Activated T-helper 1 cell treated with Interleukin-2 at 50 U/mL for 16 hours (primary cell): ENCODE data around the gene SATB2.

ENCODE experiments used
- DNase-seq: peaks from one replicate; pipeline ENCODE4 v3.0.0-alpha.2; 2020; ENCODE audit warnings: low read depth

Gene SATB2

DNA sequence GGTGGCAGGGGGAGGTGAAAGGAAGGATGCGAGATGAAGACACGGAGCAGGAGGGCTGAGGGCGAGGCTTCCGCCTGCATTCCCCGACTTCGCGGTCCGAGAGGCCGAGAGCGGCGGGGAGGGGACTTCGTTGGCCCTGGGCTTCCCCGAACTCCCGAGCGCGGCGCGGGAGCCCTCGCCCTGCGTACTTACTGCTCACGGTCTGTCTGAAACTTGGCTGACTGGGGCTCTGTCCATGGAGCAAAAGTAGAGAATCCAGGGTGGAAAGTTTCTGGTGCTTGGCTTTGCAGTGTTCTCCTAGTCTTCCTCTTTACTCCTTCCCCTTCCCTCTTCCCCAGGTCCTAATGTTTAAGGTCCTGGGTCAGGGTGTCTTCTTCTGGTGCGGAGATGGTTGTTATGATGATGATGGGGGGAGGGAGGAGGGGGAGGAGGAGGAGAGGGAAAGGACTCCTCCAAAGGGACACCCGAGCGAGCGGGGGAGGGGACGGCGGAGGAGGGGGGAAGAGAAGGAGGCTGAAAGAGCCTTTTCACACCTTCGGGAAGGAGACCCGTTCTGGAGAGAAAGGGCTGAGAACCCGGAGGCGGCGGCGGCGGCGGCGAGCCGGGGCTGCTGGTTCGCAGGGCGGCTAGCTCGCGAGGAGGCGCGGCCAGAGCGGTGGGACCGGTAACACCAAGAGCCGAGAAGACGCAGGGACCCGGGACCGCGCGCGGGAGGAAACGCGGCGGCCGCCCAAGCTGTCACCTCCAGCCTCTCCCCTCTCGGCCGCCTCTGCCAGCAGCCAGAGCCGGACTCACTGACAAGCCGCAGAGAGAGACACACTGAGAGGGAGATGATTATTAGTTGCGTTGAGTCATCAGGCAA, at the start of gene SATB2:
TSS of gene SATB2 (minus strand) at position 793 of the 862 bp plus-strand sequence. CDS start 1,902 bp downstream, outside the sequence.
- DNase-seq, result no peak

DNA sequence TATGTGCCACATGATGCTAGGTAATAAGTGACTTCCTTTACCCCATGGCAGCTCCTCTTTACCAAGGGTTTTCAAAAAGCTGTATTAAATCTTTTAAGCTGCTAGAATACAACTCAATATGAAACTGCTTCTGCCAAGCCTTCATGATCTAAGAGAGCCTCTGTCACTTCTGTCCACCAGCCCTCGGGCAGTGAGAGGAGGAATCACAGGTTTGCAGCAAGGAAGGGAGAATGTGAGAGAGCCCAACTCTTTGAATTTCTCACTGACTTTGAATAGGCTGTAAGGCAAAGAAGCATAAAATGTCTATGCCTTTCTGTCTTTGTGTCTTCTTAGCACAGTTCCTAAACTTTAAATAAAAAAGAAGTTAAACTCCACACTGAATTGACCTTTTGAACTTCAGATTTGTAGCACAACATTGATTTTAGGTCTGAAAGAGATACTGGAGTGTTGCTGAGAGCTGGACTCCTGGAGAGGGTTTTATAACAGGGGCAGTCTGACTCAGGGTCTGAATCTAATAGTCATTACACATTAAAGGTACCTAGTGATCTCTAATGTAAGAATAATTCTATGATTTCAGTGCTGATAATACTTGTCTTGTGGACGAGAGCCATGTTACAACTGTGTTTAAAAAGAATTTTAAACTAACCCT, 48.1 kb upstream of the SATB2 start:
- DNase-seq, result no peak

DNA sequence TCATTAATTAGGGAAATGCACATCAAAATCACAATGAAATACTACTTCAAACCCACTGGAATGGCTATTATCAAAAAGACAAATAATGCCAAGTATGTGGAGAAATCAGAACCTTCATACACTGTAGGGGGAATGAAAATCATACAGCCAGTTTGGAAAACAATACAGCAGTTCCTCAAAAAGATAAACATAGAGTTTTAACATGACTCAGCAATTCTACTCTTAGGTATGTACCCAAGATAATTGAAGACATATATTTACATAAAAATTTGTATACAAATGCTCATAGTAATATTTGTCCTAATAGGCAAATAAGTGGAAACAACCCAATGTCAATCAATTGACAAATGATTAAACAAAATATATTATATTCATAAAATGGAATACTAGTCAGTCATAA, 45.4 kb upstream of the SATB2 start:
- no peak for DNase-seq

DNA sequence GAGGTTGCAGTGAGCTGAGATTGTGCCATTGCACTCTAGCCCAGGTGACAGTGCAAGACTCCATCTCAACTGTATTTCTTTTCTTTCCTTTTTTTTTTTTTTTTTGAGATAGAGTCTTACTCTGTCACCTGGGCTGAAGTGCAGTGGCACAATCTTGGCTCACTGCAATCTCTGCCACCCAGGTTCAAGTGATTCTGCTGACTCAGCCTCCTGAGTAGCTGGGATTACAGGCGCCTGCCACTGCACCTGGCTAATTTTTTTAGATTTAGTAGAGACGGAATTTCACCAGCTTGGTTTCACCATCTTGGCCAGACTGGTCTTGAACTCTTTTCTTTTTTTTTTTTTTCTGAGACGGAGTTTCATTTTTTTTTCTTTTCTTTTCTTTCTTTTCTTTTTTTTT, 41.3 kb upstream of the SATB2 start:
- DNase-seq, result no peak

DNA sequence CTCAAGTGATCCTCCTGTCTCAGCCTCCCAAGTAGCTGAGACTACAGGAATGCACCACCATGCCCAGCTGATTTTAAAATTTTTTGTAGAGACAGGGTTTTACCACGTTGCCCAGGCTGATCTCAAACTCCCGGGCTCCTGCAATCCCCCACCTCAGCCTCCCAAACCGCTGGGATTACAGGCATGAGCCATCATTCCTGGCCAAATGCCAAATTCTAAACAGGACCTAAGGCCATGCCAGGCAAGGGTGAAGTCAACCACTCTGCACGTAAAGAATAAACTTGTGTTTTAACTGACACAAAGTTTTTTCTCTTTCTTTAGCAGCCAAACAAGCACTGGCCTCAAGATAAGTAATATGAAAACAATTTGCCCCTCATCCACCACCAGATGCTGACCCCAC, 37.4 kb upstream of the SATB2 start:
- no peak for DNase-seq

DNA sequence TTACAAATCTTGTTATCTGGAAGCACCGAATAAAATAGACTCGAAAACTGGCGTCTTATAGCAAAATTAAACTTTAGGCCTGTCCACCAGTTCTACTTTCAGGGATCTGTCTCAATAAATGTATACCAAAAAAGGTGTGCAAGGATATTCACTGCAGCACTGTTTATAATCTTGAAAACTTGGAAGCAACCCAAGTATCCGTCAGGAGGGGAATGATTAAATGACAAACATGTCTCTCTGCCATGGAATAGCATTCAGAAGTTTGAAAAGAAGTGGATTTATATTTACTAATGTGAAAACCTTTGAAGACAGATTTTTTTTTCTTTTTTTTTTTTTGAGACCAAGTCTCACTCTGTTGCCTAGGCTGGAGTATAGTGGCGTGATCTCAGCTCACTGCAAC, 32.3 kb upstream of the SATB2 start:
- no peak for DNase-seq

DNA sequence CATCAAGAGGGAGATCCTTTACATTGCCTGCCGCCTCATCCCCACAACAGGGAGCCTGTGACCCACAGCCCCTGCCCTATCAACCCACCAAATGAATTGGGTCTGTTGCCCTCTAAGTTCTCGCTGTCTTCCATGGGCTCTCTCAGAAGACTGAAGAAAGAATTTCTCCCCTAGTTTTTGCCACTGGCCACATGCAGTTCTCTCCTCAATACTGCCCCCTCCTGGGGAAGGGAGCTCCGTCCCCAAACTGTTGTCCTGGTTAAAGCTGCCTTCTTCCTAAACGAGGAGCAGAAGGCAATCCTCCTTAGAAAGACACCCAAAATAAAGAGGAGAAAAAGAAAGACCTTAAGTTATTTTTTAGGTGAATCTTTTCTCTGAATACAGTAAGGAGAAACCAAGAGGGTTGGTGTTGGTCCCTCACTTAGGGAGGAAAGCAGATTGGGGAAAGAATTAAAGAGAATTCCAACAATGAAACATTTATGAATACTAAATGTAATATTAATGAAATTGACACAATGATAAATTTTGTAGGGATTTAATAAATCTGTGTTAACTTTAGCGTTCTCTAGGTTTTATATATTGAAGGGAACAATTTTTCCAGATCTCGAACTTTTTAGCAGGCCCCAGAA, 31.1 kb upstream of the SATB2 start:
- no peak for DNase-seq

DNA sequence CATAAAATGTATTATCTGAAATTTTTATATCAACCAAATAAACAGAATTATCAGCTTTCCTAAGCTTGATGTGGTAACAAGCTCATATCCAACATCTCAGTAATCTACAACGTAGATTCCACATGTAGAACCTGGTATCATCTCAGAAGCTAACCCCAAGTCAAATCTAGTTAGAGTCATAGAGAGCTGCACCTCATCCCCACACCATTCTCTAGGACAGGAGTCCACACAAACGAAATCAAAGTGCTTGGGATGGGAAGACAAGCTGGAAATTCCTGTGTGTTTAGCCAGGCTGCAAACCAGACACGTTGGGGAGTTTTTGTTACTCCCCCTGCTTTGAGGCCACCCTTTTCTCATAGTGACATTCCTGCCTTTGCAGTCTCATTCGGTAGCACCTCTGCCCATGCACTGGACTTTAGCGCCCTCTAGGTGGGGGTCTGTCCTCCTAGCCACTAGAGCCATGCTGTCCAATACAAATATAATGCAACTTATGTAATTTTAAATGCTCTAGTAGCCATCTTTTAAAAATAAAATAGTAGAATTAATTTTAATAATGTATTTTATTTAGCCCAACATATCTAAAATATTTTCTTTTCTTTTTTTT, 28.1 kb upstream of the SATB2 start:
- DNase-seq, result no peak

DNA sequence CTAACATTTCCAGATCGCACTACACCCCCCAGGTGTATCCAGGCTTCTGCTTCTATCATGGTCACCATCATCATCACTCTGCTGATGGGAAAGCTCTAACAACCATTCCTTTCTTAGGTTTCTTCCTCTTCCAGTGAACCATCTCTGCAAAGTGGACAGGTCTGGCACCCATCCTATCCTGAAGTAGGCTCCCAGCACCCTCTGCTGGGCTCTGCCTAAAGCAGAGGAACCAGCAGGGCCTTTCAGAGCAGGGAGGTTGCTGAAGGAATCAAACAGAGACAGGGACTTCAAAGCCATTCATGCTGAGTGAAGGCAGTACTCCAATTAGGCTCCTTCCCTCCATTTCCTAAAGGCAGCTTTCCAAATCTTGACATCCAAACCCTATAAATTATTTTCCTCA, 27.2 kb upstream of the SATB2 start:
- DNase-seq, result no peak

DNA sequence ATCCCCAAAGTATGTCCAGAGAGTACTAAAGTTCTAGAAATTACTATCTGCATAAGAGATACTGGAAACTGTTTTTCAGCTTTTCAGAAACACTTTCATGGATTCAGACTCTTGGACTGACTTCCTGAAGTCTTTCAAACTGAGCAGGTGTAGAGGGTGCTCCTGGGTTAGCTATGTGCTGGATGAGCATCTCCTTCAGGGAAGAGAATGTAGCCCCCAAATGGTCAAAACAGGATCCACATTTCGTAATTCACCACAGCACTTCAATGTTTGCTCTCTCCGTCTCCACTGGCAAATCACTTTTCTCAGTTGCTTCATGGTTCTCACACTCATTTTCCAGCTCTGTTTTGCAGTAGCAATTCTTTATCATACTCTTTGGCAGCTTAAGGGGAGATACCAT, 23.2 kb upstream of the SATB2 start:
- no peak for DNase-seq

DNA sequence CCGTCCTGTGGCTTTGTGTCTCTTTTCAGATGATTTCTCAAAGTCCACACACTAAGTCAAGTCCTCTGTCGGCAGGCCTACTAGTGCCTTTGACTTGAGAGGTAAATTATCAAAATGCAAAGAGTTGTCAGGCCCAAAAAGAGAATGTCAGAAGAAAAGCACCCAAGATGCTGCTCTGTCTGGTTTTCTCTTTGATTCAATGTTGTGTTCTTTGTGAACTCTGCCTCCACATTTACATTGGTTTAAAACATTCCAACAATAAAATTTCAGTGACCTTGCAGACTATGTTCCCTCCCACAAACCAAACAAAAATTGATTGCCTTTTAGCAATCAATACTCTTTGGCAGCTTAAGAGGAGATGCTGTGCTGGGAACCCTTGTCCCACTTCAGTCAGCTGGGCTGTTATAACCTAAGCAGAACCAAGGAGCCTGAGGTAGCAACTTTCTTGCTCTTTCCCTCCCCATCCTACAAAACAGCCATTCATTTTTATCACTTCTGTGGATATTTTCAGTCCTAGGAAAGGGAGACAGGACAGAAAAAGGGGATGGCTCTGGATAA, 19.6 kb upstream of the SATB2 start:
- DNase-seq, result no peak

DNA sequence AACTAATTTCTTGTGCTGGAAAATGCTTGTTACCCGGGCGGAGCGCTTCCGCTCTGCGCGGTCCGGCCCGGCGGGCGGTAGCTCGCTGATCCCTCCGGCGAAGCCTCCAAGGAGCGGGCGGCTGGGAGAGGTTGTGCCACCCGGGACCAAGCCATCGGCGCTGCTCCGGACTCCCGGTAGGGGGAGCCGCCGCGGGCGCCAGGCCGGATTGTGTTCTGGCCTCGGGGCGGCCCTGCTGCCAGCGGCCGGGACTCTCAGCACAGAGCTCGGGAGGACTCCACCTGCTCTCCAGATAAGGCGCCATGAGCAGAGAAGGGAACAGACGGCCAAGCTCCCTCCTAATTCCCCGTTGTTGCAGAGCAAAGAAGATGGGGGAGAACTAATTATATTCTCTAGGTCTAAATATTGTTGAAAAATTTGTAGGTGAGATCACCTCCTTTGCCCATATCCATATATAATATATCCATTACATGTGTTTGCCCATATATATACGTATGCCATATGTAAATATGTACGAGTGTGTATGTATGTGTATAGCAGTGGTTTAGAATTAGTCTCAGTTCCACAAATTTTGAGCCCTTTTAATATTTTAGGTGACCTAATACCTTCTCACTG, 13.8 kb upstream of the SATB2 start:
- DNase-seq, result no peak

DNA sequence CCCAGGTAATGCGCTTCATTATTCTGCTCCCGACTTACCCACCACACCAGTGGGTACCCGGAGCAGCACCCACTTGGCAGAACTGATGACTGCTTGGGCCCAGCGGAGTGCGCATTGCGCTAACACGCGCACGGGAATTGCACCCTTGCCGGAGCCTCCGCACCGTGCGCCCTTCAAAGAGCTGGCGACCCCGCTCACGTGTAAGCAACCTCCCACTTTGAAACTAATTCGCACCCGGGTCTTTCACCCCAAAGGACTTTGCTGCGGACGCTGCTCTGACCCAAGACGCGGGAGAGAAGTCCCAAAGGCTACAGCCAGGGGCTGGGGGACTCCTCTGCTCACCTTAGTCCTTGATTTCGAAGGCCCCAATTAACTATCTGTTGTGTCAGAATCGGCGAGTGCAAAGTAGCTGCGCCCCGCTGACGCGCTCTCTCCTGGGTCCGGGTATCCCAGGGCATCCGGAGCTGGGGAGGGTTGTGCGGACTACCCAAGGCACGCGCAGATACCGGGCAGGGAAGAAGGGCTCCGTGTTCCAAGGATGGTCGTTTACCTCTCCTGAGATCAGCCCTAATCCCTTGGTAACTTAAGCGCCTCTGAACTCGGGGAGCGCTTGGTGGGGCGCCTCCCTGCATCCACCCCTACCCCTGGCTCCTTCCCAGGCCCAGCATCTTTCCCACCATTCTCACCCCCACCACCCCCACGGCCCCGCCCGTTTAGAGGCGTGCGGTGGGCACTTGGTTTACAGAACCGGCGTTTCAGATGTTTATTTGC, 13.1 kb upstream of the SATB2 start:
- DNase-seq, result no peak

DNA sequence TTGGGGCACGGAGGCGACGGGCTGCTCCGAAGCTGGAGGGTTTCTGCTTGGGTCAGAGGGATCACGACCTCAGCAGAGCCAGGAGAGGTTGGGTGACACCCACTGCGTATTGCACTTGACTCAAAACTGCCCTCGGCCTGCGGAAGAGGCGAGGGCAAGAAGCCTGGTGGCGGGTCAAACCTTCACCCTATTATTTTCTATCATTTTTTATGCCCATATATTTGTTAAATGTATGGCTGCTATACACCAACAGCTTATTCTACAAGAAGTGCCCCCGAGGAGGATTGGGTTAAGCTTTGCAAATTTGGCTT, 12.6 kb upstream of the SATB2 start:
- DNase-seq, result no peak

DNA sequence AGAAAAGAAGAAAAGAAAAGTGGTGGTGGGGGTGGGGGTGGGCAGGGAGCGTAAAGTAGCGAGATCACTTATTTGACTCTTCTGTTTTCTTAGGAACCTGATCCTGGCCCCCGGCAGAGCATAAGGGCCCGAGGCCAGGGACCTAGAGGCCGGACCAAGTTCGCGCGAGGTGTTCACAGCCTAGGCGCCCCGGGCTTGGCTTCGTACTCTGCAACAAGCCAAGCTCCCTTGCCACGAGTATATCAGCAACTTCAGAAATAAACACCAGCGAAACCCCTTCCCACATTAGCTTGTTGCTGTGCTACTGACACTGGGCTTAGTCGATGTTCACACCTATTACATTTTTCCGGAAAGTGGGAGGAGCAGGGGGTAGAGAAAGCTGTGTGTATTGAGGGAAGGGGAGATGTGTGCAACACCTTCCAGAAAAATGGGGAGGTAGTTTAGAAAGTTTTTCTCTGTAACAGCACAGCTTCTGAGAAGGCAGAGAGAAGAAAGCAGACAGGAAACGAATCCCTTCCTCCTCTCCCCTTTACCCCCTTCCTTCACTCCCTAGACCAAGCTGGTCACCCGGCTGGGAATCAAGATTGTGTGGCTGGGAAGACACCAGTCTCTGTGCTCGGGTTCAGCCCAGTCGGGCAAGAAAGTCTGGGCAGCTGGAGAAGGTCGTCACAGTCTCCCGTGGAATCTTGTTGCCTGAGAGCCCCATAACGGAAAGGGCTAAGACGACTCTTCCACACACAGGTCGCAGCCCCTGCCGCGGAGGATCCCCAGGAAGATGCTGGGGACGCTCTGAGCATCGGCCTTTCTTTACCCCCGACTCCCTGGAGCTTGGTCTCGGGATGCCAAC, 12.0 kb upstream of the SATB2 start:
- no peak for DNase-seq

DNA sequence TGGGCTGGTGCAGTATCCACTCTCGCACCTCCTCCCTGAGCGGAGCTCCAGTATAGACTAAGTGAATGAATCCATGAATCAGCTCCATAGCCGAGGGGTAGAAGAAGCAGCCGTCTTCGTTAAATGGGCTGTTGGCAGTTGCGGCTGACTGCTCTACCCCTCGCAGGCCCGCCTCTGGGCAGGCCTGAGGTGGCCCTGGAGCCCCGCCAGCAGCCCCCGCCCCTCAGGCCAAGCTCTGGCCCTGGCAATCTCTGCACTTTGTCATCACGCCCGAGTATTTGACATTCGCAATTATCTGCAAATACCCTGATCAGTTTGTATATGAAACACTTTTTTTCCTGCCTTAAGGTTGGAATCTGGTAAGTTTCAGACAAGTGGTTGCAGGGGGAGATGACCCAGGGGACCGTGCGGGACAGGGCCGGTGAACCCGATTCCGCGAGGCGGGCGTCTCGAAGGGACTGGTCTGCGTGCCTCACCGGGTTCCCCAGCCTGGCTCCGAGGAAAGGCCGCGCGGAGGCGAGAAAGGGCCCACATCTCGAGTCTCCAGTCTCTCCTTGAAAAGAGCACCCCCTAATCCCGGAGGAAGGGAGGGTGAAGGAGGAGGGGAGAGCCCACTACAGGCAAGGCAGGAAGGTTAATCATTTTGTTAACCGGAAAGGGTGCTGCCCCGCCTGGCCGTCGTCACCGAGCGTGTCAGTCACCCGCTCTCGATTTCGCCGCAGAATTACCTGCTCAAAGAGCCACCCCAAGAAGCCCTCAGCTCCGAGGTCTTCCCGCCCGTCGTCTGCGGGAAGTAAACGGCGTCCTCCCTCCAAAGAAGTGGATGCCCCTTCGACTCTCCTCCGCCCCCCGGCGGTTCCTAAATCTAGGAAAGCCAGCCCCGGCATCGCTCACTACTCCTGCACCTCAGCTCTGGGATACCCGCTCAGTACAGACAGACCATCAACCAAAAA, 11.1 kb upstream of the SATB2 start:
- no peak for DNase-seq

DNA sequence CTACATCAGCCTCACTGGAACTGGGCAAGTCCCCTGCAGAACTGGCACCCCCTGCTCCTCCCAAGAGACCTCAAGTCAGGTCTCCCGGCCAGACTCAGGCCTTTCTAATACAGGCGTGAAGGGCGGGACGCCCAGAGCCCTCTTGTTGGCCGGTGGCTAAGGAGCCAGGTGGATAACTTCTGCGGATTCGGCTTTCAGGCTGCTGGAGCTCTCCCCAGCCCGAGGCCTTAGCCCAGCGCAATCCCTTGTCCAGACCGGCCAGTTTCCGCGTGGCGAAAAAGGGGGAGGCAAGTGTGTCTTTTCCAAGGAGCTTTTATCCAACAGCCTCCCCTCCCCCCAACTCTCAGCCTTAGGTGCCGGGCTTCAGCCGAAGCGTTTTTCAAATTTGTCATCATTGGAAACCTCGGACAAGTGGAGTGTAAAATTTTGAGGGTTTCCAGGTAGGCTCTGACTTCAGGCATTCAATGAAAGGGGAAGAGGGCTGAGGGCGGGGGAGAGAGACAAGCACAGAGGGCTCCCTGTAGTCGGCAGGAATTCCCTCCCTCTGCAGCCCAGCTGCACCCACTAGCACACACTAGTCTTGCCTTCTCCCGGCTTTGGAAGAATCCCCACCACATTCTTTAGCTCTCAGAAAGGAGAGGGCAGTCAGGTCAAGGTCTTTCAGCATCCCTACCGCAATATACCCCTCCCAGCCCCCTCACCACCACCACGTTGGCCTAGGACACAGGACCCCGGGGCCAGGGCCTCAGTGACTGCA, 9.5 kb upstream of the SATB2 start:
- DNase-seq, result no peak

DNA sequence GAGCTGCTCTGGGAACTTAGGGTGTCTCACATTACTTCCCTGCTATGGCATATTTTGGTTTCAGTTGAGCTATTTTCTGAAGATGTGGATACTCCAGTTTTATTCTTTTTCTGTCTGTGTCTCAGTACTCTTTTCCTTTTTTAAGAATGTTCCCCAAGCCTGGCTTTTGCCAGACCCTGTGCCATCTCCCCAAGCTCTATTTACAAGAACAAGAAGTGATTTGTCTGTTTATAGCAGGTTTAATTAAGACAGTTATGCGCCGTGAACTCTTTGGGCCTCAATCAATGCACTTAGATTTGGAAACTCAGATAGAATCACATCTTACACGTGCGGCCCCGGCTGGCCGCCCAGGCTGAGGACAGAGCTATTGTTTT, 8.9 kb upstream of the SATB2 start:
- no peak for DNase-seq
